GM10266 (cell line): Measurements from ENCODE around the gene PDZRN4.

Source experiments
- DNase-seq: peaks from one replicate; pipeline ENCODE4 v3.0.0; 2012; ENCODE audit errors: extremely low spot score
- TF ChIP-seq, protein P1 (sequence below): IDR thresholded peaks from 2 replicates; pipeline ENCODE4 v1.5.1; 2012; ENCODE audit warnings: mild to moderate bottlenecking, low read depth; ENCODE audit not compliant: control insufficient read depth, insufficient read depth; ENCODE audit errors: missing control alignments

PDZRN4 gene

DNA sequence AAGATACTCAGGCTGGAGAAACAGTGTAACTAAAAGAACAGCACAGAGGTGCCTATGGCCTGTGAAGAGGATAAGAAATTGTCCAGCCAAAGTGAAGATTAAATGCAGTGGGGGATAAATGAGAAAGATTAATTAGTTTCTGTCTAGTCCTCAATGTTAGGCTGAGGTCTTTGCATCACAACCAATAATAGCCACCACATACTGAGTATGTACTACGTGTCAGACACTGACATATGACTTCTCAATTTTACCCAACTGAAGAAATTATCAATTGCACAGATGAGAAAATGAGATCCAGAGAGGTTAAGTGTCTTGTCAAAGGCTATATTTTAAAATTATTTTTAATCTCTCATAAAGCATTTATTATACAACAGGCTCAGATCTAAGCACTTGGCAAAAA lies 285.9 kb downstream of the PDZRN4 start:
- TF ChIP-seq, protein P1, sequence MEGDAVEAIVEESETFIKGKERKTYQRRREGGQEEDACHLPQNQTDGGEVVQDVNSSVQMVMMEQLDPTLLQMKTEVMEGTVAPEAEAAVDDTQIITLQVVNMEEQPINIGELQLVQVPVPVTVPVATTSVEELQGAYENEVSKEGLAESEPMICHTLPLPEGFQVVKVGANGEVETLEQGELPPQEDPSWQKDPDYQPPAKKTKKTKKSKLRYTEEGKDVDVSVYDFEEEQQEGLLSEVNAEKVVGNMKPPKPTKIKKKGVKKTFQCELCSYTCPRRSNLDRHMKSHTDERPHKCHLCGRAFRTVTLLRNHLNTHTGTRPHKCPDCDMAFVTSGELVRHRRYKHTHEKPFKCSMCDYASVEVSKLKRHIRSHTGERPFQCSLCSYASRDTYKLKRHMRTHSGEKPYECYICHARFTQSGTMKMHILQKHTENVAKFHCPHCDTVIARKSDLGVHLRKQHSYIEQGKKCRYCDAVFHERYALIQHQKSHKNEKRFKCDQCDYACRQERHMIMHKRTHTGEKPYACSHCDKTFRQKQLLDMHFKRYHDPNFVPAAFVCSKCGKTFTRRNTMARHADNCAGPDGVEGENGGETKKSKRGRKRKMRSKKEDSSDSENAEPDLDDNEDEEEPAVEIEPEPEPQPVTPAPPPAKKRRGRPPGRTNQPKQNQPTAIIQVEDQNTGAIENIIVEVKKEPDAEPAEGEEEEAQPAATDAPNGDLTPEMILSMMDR: no peak
- no peak for DNase-seq

DNA sequence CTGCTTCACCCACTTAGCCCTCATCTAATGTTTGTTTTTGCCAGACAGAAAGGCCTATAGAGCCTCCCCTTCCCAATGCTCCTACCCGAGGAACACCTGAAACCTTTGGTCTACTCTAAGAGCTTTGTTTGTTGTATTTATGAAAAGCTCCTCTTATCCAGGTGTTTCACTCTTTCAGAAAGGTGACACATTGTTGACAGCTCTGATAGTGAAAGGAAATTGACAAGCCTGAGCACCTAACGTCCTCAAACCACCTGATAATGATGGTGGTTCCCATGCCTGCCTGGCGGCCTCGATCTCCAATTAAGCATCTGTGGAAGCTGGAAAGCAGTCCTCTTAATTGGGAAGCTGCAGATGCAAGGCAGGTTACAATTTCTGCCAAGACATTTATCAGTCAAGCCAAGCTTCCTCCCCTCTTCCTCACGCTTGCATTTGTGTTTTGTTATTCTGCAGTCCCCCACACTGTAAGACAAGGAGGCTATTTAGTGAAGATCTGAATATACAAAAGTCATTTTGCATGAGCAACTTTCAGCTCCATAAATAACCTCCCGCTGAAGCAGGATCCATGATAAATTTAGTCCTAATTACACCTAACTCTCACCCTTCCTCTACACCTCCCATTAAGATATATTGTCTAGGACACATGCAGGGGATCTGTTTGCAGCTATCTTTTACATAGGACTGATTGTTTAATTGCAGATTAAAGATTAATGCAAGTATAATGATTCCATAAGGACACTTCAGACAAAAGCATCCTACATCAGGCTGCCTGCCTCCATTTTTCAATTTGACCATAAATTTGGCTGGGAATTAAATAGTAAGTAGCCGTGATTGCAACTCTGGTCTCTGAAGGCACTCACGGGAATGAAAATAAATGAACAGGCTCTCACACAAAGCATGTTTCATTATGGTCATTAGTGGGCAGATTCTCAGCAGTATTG lies 288.6 kb downstream of the PDZRN4 start:
- DNase-seq: no peak
- TF ChIP-seq, protein P1: no peak

DNA sequence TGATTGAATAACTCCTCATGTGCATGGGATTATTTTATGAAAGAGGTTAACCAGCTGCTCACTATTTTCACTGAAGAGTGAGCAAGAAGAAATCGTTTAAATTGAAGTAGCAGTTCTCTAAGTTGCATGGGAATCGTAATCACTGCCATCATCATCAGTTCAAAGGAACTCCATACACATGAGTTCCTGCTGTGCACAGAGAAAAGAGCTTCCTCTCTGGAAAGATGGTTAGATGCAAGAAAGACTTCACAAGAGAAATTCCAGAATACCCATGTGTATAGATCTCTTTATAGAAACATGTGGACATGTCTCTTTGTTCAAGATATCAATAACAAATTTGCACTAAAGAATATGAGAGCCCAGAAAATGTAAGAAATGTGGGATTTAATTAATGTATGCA lies 291.3 kb downstream of the PDZRN4 start:
- DNase-seq: no peak
- TF ChIP-seq, protein P1: no peak

DNA sequence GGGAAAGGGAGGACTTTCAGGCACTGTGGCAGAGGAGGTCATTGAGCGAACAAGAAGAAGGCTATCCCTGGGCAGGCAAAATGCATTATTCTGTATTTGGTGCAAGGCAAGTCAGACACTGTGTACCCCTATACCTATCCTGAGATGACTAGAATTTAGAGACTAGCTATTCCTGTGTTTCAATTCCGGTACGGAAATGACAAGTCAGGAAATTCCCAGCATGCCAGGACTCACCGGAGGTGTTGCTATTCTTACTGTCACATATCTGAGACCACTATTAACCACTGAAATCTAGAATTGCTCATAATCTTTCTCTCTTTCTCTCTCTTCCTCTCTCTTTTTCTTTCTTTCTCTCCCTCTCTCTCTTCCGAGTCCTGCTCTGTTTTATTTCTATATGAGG lies 297.1 kb downstream of the PDZRN4 start:
- TF ChIP-seq, protein P1: no peak
- no peak for DNase-seq

DNA sequence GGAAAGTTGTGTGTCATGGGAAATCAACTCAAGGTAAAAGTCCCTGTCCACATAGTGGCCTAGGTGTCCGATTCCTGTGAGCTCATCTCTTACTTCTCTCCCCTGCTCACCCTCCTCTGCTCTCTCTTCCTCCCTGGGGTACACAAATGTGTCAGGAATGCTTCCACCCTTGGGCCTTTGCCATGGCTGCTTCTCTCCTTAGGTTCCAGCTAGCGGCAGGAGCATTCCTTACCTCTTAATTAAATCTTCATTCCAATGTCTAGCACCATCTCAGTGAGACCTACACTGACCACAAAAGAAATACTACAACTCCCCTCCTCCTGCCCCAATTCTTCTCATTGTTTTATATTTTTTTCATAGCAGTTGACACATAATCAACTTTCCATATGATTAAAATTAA lies 298.6 kb downstream of the PDZRN4 start:
- DNase-seq: no peak
- TF ChIP-seq, protein P1: no peak

DNA sequence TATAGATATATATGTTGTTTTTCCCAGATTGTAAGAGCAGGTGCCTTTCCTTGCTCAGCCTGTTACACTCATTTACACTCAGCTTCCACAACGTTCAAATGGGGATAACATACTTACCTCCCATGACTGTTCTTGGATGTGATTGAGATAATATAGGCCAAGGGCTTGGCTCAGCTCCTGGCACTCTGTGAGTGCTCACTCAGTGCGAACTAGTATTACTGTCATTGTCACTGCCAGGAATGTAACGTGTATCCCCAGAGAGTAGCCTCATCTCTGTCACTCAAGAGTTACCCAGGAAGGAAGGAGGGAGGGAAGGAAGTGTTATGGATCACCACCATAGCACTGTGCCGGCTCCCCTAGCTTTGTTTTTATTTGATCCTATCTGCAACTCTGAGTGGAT lies 307.9 kb downstream of the PDZRN4 start:
- TF ChIP-seq, protein P1: no peak
- no peak for DNase-seq

DNA sequence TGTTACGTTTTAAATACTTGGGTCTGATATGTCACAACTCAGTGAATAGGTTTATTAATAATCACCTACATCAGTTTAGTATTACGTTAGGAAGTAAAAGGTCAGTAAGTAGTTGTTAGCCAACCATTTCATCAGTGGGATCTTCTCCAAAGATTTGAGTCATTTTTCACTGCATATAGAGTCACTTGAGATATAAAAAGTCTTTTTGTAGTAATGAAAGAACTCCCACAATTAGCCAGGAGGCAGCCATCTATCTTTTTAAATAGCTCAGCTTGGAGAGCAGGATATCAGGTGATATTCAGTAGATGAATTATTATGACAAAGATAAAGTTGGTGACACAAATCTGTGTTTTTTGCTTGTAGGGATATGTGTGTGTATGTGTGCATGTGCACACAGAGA lies 309.3 kb downstream of the PDZRN4 start:
- TF ChIP-seq, protein P1: no peak
- no peak for DNase-seq
